ENCODE measurements around the gene PITX2. TPM values are rescaled to one million over a fixed set of nuclear protein-coding genes. Genes with fewer than 3 reads are reported as not detected.

PITX2 gene
- total RNA-seq, 1 experiment from 2014 or later: 0.90 TPM

DNA sequence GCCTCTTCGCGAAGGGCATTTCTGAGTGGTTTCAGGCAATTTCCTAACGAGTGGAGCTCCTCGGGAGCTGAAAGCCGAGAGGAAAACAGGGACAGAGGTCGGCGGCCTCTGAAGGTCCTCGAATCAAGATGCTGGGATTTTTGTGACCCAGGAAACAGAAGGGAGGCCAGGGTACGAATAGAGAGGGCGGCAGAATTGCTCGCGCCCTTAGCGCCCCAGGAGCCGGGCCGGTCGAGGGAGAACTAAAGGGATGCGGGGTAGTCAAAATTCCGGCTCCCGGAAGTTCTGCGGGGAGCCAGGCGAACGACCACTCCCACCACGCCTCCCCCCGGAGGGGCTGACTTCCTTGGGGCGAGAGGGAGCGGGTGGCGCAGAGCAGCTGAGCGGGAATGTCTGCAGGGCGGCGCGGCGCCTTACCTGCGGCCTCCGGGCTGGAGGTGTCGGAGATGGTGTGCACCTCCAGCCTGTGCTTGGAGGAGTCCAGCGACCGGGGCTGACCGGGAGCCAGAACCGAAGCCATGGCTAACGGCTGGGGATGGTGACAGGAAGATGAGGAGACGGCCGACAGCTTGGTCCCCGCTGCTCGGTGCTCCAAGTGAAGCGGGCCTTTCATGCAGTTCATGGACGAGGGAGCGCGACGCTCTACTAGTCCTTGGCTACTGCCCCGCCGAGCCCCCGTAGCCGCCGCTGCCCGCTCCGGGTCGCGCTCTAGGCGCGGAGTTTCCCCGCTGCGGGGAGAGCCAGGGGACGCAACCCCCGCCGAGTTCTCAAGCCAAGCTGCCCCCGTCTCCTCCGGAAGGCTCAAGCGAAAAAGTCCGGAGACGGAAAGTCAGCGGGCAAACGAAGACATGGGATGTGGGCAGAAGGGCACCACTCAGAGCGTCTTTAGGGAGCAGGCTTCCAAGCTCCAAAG lies 782 bp downstream of the PITX2 start:
- BruUV-seq (replicated peaks): no TSS peak
- no peak overlapping the region for H3K4me3 ChIP-seq (ENCODE audit: low read depth, low read length, poor library complexity, severe bottlenecking)
- ChIA-PET POLR2A (ENCODE audit: low non-redundant PET) (interaction anchor here (0.6 kb wide), 1 partner anchor 532 kb away, joined by 3 read pairs; no protein-coding TSS in a partner anchor), CTCF (no interaction called here)
- TF ChIP-seq, protein P1, sequence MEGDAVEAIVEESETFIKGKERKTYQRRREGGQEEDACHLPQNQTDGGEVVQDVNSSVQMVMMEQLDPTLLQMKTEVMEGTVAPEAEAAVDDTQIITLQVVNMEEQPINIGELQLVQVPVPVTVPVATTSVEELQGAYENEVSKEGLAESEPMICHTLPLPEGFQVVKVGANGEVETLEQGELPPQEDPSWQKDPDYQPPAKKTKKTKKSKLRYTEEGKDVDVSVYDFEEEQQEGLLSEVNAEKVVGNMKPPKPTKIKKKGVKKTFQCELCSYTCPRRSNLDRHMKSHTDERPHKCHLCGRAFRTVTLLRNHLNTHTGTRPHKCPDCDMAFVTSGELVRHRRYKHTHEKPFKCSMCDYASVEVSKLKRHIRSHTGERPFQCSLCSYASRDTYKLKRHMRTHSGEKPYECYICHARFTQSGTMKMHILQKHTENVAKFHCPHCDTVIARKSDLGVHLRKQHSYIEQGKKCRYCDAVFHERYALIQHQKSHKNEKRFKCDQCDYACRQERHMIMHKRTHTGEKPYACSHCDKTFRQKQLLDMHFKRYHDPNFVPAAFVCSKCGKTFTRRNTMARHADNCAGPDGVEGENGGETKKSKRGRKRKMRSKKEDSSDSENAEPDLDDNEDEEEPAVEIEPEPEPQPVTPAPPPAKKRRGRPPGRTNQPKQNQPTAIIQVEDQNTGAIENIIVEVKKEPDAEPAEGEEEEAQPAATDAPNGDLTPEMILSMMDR (conservative IDR thresholded peaks at IDR 0.05; ENCODE audit: low read depth, low read length): no peak
- no peak for TF ChIP-seq EZH2 (IDR thresholded peaks at IDR 0.05; ENCODE audit: borderline replicate concordance, low read depth, low read length, poor library complexity, severe bottlenecking)
- H3K27me3 ChIP-seq (replicated peaks; ENCODE audit: insufficient read depth, low read depth, low read length, poor library complexity): no peaks in the 10 kb centered on the region
- H3K4me1 ChIP-seq (ENCODE audit: insufficient read depth, low read length, poor library complexity, severe bottlenecking): peaks cover 13% of the 10 kb centered on the region
- H3K36me3 ChIP-seq (ENCODE audit: insufficient read depth, low read length, poor library complexity, severe bottlenecking): no peaks in the 10 kb centered on the region
- no peak overlapping the region for H3K27ac ChIP-seq (ENCODE audit: low read depth, low read length, poor library complexity, severe bottlenecking)
- DNase-seq (ENCODE audit: low spot score): no peak
- intact Hi-C loops (cut with micrococcal nuclease; ENCODE audit: unreplicated experiment): no loop called here
- no peaks in the 10 kb centered on the region for H3K9me3 ChIP-seq (ENCODE audit: low read depth, low read length, poor library complexity, severe bottlenecking)

DNA sequence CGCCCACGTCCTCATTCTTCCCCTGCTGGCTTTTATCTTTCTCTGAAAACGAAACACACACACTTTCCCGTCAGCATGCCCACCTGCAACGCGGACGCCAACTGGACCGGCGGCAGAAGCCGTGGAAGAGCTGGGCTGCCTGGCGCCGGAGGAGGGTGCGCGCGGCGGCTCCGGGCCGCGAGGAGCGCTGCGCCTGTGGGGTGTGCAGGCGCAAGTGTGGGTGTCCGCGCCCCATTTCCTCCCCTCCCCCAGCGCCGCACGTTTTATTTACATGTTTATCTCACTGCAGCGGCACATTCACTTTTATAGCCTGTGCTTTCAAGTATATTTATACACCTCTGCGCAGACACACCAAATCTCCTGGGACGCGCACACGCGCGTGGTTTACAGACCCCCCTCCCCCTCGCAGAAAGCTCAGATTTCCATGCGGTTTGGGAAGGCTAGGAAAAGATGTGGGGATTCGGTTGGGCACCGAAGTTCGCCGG lies 1.5 kb downstream of the PITX2 start:
- Histone ChIP-seq H3K27ac (ENCODE audit: low read depth, low read length, poor library complexity, severe bottlenecking) (no peak overlapping the region), H3K4me3 (ENCODE audit: low read depth, low read length, poor library complexity, severe bottlenecking) (no peak overlapping the region), H3K27me3 (replicated peaks; ENCODE audit: insufficient read depth, low read depth, low read length, poor library complexity) (no peaks in the 10 kb centered on the region), H3K4me1 (ENCODE audit: insufficient read depth, low read length, poor library complexity, severe bottlenecking) (peaks cover 13% of the 10 kb centered on the region), H3K9me3 (ENCODE audit: low read depth, low read length, poor library complexity, severe bottlenecking) (no peaks in the 10 kb centered on the region), H3K36me3 (ENCODE audit: insufficient read depth, low read length, poor library complexity, severe bottlenecking) (no peaks in the 10 kb centered on the region)
- CTCF ChIA-PET: no interaction called here
- BruUV-seq (replicated peaks): no TSS peak
- intact Hi-C loops (cut with micrococcal nuclease; ENCODE audit: unreplicated experiment): no loop called here
- TF ChIP-seq EZH2 (IDR thresholded peaks at IDR 0.05; ENCODE audit: borderline replicate concordance, low read depth, low read length, poor library complexity, severe bottlenecking): no peak
- TF ChIP-seq, protein P1 (conservative IDR thresholded peaks at IDR 0.05; ENCODE audit: low read depth, low read length): no peak
- no peak for DNase-seq (ENCODE audit: low spot score)
- POLR2A ChIA-PET (ENCODE audit: low non-redundant PET): no interaction called here

DNA sequence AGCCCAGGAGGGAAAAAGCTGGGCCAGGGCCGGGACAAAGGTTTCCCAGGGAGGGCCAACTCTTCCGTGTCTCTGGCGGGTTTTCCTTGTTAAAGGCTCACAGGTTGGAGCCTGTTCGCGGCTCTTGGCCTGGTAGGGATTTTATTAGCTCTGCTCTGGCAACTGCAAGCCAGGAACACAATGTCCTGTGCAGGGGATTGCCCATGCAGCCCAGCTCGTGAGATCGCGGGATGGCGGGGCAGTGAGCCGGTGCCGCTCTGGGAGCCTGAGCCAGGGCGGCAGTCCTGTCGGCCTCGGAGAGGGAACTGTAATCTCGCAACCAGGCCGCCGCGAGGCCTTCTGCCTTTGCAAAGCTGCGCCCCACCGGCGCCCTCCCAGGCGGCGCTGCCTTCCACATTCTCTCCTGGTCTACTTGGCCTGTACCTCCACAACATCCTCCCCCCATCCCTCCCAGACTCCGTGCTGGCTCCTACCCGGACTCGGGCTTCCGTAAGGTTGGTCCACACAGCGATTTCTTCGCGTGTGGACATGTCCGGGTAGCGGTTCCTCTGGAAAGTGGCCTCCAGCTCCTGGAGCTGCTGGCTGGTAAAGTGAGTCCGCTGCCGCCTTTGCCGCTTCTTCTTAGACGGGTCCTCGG lies 2.1 kb downstream of the PITX2 start:
- H3K27me3 ChIP-seq (replicated peaks; ENCODE audit: insufficient read depth, low read depth, low read length, poor library complexity): no peaks in the 10 kb centered on the region
- BruUV-seq (replicated peaks): no TSS peak
- POLR2A ChIA-PET (ENCODE audit: low non-redundant PET): no interaction called here

More for the DNA sequence above, 2.1 kb downstream of the PITX2 start:
- DNase-seq (ENCODE audit: low spot score): no peak
- no peak overlapping the region for H3K27ac ChIP-seq (ENCODE audit: low read depth, low read length, poor library complexity, severe bottlenecking)
- no peak overlapping the region for H3K4me3 ChIP-seq (ENCODE audit: low read depth, low read length, poor library complexity, severe bottlenecking)
- no peaks in the 10 kb centered on the region for H3K36me3 ChIP-seq (ENCODE audit: insufficient read depth, low read length, poor library complexity, severe bottlenecking)
- H3K4me1 ChIP-seq (ENCODE audit: insufficient read depth, low read length, poor library complexity, severe bottlenecking): peaks cover 11% of the 10 kb centered on the region
- no peaks in the 10 kb centered on the region for H3K9me3 ChIP-seq (ENCODE audit: low read depth, low read length, poor library complexity, severe bottlenecking)
- intact Hi-C loops (cut with micrococcal nuclease; ENCODE audit: unreplicated experiment): no loop called here
- CTCF ChIA-PET: no interaction called here
- TF ChIP-seq, protein P1 (conservative IDR thresholded peaks at IDR 0.05; ENCODE audit: low read depth, low read length): no peak
- no peak for TF ChIP-seq EZH2 (IDR thresholded peaks at IDR 0.05; ENCODE audit: borderline replicate concordance, low read depth, low read length, poor library complexity, severe bottlenecking)

Measured in A673 (cell line).